GM12891 (cell line): ENCODE results near the gene VSTM2B.

Experiments used
- PAX5 ChIP-seq: IDR thresholded peaks from 2 replicates; pipeline ENCODE4 v1.6.1; 2011; ENCODE audit warnings: low read length, moderate library complexity, mild to moderate bottlenecking; ENCODE audit not compliant: insufficient read depth, severe bottlenecking
- POLR2A ChIP-seq: IDR thresholded peaks from 2 replicates; pipeline ENCODE4 v1.6.1; 2011; ENCODE audit warnings: low read depth, low read length, control low read depth
- POLR2AphosphoS5 ChIP-seq: IDR thresholded peaks from 2 replicates; pipeline ENCODE4 v1.6.1; 2011; ENCODE audit warnings: low read depth, low read length, control low read depth
- TAF1 ChIP-seq: IDR thresholded peaks from 2 replicates; pipeline ENCODE4 v1.6.1; 2011; ENCODE audit warnings: low read depth, low read length, control low read depth

DNA sequence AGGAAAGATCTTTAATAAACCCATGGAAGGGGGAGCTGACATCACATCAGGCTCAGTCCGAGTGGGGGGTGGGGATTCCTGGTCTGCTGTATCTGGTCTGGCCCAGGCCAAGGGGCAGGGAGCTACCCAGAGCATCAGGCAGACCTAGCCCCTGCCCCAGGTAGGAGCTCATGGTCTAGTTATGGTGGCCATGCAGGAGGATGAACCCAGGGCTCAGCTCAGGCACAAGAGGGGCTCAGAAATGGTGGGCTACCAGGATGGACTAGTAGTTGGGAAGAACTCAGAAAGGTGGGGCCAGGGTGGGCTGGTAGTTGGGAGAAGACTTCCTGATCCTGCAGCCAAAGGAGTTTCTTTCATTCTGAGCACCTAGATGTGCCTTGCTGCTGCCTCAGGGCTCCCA is 14.3 kb downstream of the VSTM2B start:
- TF ChIP-seq POLR2A = no peak
- TF ChIP-seq POLR2AphosphoS5 = no peak
- no peak for TF ChIP-seq TAF1
- no peak for TF ChIP-seq PAX5
